Left ventricle myocardium inferior (tissue), 1 donor: ENCODE data around the gene FCRL3. TPM values are rescaled to one million over a fixed set of nuclear protein-coding genes. Genes with fewer than 3 reads are reported as not detected.

ENCODE experiments used
- DNase-seq: peaks from one replicate; pipeline ENCODE4 v3.0.0-alpha.2; 2020
- H3K27ac ChIP-seq: fragments of 200-600 bp; replicated peaks from 2 replicates; pipeline ENCODE4 v1.8.0; 2021
- H3K27me3 ChIP-seq: fragments of 200-600 bp; 2 replicates; pipeline ENCODE4 v1.8.0; 2021; ENCODE audit warnings: low read depth
- H3K36me3 ChIP-seq: fragments of 200-600 bp; 2 replicates; pipeline ENCODE4 v1.8.0; 2021
- H3K4me1 ChIP-seq: fragments of 200-600 bp; 2 replicates; pipeline ENCODE4 v1.8.0; 2021
- H3K4me3 ChIP-seq: fragments of 200-600 bp; 2 replicates; pipeline ENCODE4 v1.8.0; 2021; ENCODE audit warnings: mild to moderate bottlenecking, moderate library complexity
- H3K9me3 ChIP-seq: fragments of 200-600 bp; replicated peaks from 2 replicates; pipeline ENCODE4 v1.8.0; 2021
- intact Hi-C: fragments of 100-400 bp; cut with micrococcal nuclease; formaldehyde crosslinking; loops from one replicate; pipeline ENCODE4 v1.11.0; 2022
- total RNA-seq: library from RNA; stranded (reverse); fragmentation: NEBNext Ultra II Directional; extraction: Animal tissue kit (Norgen Biotek cat#: 25700); gene quantifications from one replicate; pipeline ENCODE4 v1.2.1, GENCODE V29; 2021
- TF ChIP-seq, protein P1 (sequence below): fragments of 200-600 bp; IDR thresholded peaks from 2 replicates; pipeline ENCODE4 v1.8.0; 2021; ENCODE audit warnings: antibody characterized with exemption, mild to moderate bottlenecking, borderline replicate concordance
- donor health status: DM: no; HTN: yes; CAD: no; lungs with severe emphysema.

The FCRL3 gene
- total RNA-seq, 1 donor from 2014 or later = 0.08 TPM

DNA sequence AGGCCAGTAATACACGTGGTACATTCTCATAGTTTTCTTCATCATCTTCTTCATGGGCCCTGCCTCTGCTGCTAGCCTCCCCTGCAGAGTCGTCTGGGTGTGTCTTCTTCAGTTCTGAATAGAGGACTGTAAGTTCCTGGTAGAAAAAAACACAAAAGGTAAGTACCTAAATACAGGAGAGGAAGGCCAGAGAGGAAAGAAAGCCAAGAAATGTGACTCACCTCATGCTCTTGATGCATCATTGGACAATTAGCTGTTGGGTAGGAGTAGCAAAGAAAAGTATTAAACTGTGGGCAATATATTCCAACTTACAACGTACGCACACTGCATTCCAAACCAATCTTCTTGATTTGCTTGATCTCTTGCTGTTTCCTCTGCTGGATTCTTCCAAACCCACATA, 21.8 kb downstream of the FCRL3 start:
- Histone ChIP-seq H3K27me3 (peaks cover 6% of the 10 kb centered on the region), H3K36me3 (no peaks in the 10 kb centered on the region), H3K4me3 (no peak overlapping the region), H3K4me1 (no peaks in the 10 kb centered on the region), H3K9me3 (peaks cover 16% of the 10 kb centered on the region), H3K27ac (no peak overlapping the region)
- DNase-seq = no peak
- TF ChIP-seq, protein P1, sequence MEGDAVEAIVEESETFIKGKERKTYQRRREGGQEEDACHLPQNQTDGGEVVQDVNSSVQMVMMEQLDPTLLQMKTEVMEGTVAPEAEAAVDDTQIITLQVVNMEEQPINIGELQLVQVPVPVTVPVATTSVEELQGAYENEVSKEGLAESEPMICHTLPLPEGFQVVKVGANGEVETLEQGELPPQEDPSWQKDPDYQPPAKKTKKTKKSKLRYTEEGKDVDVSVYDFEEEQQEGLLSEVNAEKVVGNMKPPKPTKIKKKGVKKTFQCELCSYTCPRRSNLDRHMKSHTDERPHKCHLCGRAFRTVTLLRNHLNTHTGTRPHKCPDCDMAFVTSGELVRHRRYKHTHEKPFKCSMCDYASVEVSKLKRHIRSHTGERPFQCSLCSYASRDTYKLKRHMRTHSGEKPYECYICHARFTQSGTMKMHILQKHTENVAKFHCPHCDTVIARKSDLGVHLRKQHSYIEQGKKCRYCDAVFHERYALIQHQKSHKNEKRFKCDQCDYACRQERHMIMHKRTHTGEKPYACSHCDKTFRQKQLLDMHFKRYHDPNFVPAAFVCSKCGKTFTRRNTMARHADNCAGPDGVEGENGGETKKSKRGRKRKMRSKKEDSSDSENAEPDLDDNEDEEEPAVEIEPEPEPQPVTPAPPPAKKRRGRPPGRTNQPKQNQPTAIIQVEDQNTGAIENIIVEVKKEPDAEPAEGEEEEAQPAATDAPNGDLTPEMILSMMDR = no peak
- intact Hi-C loops = no loop called here

DNA sequence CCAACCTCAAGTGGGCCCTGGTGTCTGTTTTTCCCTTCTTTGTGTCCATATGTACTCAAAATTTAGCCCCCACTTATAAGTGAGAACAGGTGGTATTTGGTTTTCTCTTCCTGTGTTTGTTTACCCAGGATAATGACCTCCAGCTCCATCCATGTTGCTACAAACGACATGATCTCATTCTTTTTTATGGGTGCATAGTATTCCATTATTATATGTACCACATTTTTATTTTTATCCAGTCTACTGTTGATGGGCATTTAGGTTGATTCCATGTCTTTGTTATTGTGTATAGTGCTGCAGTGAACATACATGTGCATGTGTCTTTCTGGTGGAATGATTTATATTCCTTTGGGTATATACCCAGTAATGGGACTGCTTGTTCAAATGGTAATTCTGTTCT, 27.6 kb downstream of the FCRL3 start:
- H3K36me3 ChIP-seq = no peaks in the 10 kb centered on the region
- no peaks in the 10 kb centered on the region for H3K4me1 ChIP-seq
- intact Hi-C loops = no loop called here
- TF ChIP-seq, protein P1 = no peak
- no peak overlapping the region for H3K4me3 ChIP-seq
- no peak for DNase-seq
- H3K27ac ChIP-seq = no peak overlapping the region
- no peaks in the 10 kb centered on the region for H3K27me3 ChIP-seq
- peaks cover 65% of the 10 kb centered on the region for H3K9me3 ChIP-seq

DNA sequence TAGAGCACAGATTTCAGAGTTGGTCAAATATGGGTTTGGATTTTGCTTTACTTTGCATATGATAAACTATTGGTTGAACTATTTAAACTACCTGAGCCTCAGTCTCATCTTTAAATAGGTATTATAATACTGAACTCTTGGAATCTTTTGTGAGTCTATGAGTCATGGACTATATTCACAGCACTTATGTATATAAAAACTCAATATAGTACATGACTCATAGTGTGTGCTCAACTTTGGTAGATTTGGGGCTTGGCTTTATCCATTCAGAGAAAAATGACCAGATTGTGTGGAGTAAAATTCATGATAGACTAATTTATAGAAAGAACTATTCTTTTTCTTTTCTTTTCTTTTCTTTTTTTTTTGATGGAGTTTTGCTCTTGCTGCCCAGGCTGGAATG, 28.7 kb downstream of the FCRL3 start:
- TF ChIP-seq, protein P1 = no peak
- H3K27me3 ChIP-seq = no peaks in the 10 kb centered on the region
- H3K4me3 ChIP-seq = no peak overlapping the region
- H3K27ac ChIP-seq = no peak overlapping the region
- no peaks in the 10 kb centered on the region for H3K4me1 ChIP-seq
- DNase-seq = no peak
- no peaks in the 10 kb centered on the region for H3K36me3 ChIP-seq
- intact Hi-C loops = no loop called here
- peaks cover 69% of the 10 kb centered on the region for H3K9me3 ChIP-seq

DNA sequence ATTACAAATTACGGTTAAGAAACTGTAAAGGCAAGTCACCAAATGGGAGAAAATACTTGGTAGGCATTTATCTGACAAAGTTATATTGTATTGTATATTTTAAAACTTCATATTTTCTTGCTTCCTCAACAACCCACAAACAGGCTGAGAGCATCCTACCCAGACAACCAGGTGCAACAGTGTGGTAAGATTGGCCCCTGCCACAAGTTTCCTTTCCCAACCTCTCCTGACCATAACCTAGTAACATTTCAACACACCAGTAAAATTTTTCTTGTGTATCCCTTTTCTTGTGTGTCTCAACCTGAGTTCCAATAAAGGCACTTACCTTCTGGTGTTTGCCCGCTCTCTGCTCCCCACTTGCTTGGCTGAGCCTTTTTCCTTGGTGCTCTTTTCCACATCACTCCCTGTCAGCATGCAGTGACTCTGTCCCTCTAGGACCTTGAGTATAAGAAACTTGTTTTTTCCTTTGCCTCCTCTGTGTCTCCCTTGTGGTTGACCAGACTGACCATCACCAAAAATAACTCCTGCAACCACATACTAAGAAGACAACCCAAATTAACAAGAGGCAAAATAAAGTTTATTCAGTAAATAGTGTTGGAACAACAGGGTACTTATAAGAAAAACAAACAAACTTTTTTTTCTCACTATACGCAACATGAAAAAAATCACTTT, 40.9 kb downstream of the FCRL3 start:
- DNase-seq = no peak
- Histone ChIP-seq H3K9me3 (peaks cover 7% of the 10 kb centered on the region), H3K4me3 (no peak overlapping the region), H3K36me3 (no peaks in the 10 kb centered on the region), H3K27ac (no peak overlapping the region), H3K27me3 (no peaks in the 10 kb centered on the region), H3K4me1 (no peaks in the 10 kb centered on the region)
- TF ChIP-seq, protein P1 = no peak
- intact Hi-C loops = no loop called here

DNA sequence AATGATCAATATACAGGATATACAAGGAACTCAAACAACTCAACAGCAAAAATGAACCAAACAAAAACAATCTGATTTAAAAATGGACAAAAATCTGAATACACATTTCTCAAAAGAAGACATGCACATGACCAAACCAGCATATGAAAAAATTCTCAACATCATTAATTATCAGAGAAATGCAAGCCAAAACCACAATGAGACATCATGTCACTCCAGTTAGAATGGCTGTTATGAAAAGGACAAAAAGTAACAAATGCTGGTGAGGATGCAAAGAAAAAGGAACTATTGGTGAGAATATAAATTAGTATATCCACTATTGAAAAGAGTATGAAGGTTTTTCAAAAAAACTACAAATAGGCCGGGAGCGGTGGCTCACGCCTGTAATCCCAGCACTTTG, 42.0 kb downstream of the FCRL3 start:
- intact Hi-C loops = no loop called here
- no peaks in the 10 kb centered on the region for H3K36me3 ChIP-seq
- TF ChIP-seq, protein P1 = no peak
- H3K4me1 ChIP-seq = no peaks in the 10 kb centered on the region
- no peak overlapping the region for H3K27ac ChIP-seq
- DNase-seq = no peak
- peaks cover 7% of the 10 kb centered on the region for H3K9me3 ChIP-seq
- H3K4me3 ChIP-seq = no peak overlapping the region
- H3K27me3 ChIP-seq = no peaks in the 10 kb centered on the region
